HG03039 (cell line): ENCODE results near the gene CACTIN.
"Not testable (repeated sequence)": the region's sequence is repeated elsewhere in the genome, so short reads cannot be mapped to it uniquely, and the experiment has no call there.

ENCODE experiments used
- ATAC-seq: cut with Tn5 transposase; IDR thresholded peaks from one replicate; pipeline ENCODE4 v1.9.1; 2021; ENCODE audit warnings: mild to moderate bottlenecking, moderate library complexity; ENCODE audit not compliant: unreplicated experiment

The CACTIN gene

GRCh38 chr19:3595521-3596061 lies 31.0 kb downstream of the CACTIN start:
- ATAC-seq: no peak

GRCh38 chr19:3593156-3593555 lies 33.4 kb downstream of the CACTIN start:
- no peak for ATAC-seq

DNA sequence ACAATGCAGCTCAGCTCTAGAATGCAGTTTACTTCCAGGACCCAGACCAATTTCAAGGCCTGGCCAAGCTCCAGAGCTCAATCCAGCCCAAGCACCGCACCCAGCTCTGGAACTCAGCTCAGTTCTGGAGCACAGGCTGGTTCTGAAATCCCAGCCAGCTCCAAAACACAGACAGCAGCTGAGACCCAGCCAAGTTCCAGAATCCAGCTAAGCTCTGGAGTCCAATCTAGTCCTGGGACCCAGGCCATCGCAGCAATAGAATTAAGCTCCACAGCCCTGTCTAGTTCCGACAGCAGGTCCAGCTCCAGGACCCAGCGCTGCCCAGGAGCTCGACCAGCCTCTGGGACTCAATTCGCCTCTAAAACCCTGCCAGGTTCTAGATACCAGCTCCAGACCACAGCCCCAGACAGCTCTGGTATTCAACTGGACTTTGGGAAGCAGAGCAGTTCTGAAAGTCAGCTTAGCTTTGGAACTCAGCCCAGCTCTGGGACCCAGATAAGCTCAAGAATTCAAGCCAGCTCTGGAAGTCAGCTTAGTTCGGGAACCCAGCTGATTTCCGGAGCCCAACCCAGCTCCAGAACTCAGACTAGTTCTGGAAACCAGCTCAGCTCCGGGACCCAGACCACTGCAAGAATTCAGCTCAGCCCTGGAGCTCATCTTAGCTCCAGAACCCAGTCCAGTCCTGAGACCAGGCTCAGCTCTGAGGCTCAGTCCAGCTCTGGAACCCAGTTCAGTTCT lies 34.5 kb downstream of the CACTIN start:
- no peak for ATAC-seq

- ATAC-seq: no peak
These were observed 35.5 kb downstream of the CACTIN start for GRCh38 chr19:3590991-3591659.

GRCh38 chr19:3589949-3590348 lies 36.6 kb downstream of the CACTIN start:
- ATAC-seq: no peak

GRCh38 chr19:3589439-3589838 lies 37.2 kb downstream of the CACTIN start:
- ATAC-seq: no peak

- ATAC-seq: no peak
These were observed 39.8 kb downstream of the CACTIN start for GRCh38 chr19:3586707-3587346.

DNA sequence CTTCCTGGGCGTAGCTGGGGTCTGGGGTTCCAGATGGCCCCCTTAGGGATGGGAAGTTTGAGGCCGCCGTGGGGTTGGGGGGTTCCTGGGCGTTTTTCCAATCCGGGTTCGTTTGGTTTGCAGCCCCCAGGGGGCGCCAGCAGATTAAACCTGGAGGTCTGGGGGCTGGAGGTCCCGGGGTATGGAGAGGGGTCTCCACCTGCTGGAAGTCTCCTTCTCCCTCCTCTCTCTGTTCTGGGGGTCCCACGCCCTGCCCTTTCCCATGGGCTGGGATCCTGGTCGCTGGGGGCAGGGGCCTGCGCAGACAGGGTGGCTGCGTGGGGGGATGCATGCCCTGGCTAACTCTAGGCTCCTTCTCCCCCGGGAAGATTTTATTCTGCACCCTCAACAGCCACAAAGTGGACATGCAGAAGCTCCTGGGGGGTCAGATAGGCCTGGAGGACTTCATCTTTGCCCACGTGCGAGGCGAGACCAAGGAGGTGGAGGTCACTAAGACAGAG lies 40.4 kb downstream of the CACTIN start:
- no peak for ATAC-seq

- ATAC-seq: no peak
These were observed 41.1 kb downstream of the CACTIN start, which contains the start of gene GIPC3 for GRCh38 chr19:3585301-3586126. Gene GIPC3 (plus strand): TSS chr19:3585478. CDS start chr19:3585598, 120 bp downstream.

GRCh38 chr19:3584036-3584802 lies 42.4 kb downstream of the CACTIN start:
- not testable (repeated sequence) for ATAC-seq

- not testable (repeated sequence) for ATAC-seq
These were observed 44.8 kb downstream of the CACTIN start for GRCh38 chr19:3581792-3582191.

DNA sequence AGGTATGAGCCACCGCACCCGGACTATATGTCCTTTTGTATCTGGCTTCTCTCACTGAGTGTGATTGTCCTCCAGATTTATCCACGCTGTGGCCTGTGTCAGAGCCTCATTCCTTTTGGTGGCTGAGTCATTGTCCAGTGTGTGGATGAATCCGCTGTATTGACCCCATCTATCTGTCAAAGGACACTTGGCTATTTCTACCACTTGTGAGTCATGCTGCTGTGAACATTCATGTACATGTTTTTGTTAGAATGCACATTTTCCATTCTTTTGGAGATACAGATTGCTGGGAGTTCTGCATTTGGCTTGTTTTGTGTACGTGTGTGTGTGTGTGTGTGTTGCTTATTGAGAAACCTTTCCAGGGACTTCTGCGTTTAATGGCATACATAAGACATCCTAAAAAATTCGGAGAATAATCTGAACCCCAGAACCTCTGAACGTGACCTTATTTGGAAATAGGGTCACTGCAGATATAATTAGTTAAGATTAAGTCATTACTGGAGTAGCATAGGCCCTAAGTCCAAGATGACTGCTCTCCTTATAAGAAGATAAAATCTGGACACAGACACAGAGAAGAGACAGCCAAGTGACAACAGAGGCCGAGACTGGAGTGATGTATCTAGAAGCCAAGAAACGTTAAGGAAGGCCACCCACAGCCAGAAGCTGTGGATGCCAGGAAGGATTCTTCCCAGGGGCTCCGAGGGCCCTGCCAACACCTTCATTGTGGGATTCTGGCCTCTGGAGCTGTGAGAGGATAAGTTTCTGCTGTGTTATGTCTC lies 46.2 kb downstream of the CACTIN start:
- ATAC-seq: no peak

GRCh38 chr19:3578390-3578789 lies 48.2 kb downstream of the CACTIN start:
- no peak for ATAC-seq

DNA sequence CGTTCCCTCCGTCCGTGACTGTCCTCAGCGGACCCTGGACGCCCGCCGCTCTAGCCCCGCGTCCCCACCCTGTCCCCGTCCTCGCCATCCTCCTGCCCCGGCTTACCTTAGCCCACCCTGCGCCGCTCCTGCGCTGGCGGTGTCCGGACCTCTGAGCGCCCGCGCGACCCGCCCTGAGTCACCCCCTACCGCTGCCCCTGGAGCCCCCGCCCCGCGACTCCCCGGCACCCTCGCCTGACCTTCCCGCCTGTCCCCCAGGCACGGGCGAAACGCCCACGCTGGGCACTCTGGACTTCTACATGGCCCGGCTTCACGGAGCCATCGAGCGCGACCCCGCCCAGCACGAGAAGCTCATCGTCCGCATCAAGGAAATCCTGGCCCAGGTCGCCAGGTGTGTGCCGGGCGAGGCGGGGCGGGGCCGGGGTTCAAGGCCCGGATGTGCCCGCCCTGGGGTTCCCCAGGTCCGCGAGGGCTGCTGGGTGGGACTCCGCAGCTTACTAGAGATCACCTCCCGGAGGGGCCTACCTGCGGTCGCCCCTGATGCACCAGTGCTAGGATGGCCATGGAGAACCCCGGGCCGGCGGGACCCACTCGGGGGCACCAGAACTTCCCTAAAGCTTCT lies 48.8 kb downstream of the CACTIN start:
- no peak for ATAC-seq

GRCh38 chr19:3576696-3577443 lies 49.7 kb downstream of the CACTIN start:
- no peak for ATAC-seq

DNA sequence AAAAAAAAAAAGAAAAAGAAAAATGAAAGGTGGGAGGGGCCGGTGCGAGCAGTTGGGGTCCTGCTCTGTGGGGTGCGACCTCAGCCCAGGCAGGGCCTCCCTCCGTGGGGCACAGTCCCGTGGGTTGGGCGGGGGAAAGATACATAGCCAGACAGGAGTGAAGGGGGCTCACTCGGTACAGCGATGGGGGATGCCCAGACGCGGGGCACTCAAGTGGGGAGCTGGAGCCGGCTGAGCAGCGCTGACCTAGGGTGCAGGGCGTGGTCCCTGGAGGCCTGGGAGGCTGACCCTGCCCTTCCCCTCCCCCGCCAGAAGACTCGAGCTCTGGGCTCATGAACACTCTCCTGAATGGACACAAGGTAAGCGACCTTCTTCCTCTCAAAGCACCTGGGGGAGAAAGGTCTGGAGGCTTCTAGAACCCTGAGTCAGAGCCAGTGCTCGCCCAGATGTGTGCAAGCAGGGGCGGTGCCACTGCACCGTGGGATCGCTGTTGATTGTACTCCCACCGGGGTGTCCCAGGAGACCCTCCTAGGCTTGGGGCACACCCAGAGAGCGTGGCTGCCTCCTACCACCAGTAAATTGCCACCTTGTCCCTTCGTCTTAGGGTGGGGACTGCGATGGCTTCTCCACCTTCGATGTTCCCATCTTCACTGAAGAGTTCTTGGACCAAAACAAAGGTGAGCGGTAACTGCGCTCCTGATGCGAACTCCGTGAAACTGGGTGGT lies 50.5 kb downstream of the CACTIN start:
- no peak for ATAC-seq

- no peak for ATAC-seq
These were observed 51.3 kb downstream of the CACTIN start for GRCh38 chr19:3575260-3575741.
